ENCODE results near the gene PIGB.

PIGB gene

GRCh38 chr15:55318588-55319494, at the start of gene PIGB, which contains the start of gene PIGBOS1:
PIGB (plus strand) TSS chr15:55319222; CDS start chr15:55319251, 29 bp downstream.
PIGBOS1 (minus strand) TSS chr15:55319123; CDS start chr15:55317792, 1,331 bp downstream.
- peak within 1 kb of the TSS; percentile 99 to 100 (median 100) for H3K4me3 Mint-ChIP-seq
- H3K4me1 Mint-ChIP-seq, result peaks cover 30% of the 10 kb centered on the region
- no peaks in the 10 kb centered on the region for H3K27me3 Mint-ChIP-seq (ENCODE audit: low read depth)
- H3K27ac Mint-ChIP-seq, result peak within 1 kb of the TSS; percentile 96 to 100 (median 99)
- H3K9me3 Mint-ChIP-seq, result no peaks in the 10 kb centered on the region
- peak in 1 of 3 experiments; percentile 0 for TF ChIP-seq CTCF (IDR thresholded peaks at IDR 0.05; ENCODE audit: unreplicated experiment in 3 of 3)
- peaks cover 24% of the 10 kb centered on the region for H3K36me3 Mint-ChIP-seq (ENCODE audit: low read depth)

GRCh38 chr15:55270291-55270690, 48.7 kb upstream of the PIGB start:
- no peak for TF ChIP-seq CTCF (IDR thresholded peaks at IDR 0.05; ENCODE audit: unreplicated experiment in 3 of 3)
- Mint-ChIP-seq H3K9me3 (peaks cover 3% of the 10 kb centered on the region), H3K27me3 (ENCODE audit: low read depth) (no peaks in the 10 kb centered on the region), H3K4me1 (peaks cover 6% of the 10 kb centered on the region), H3K36me3 (ENCODE audit: low read depth) (peaks cover 7% of the 10 kb centered on the region), H3K27ac (peak overlapping the region in 1 of 3 experiments; percentile 41), H3K4me3 (no peak overlapping the region)

GRCh38 chr15:55276324-55276723, 42.7 kb upstream of the PIGB start:
- H3K4me3 Mint-ChIP-seq, result no peak overlapping the region
- H3K36me3 Mint-ChIP-seq (ENCODE audit: low read depth), result peaks cover 7% of the 10 kb centered on the region
- H3K27ac Mint-ChIP-seq, result no peak overlapping the region
- no peak for TF ChIP-seq CTCF (IDR thresholded peaks at IDR 0.05; ENCODE audit: unreplicated experiment in 3 of 3)
- peaks cover 3% of the 10 kb centered on the region for H3K9me3 Mint-ChIP-seq
- no peaks in the 10 kb centered on the region for H3K4me1 Mint-ChIP-seq
- H3K27me3 Mint-ChIP-seq (ENCODE audit: low read depth), result no peaks in the 10 kb centered on the region

- peaks cover 3% of the 10 kb centered on the region for H3K9me3 Mint-ChIP-seq
- H3K4me3 Mint-ChIP-seq, result no peak overlapping the region
- H3K36me3 Mint-ChIP-seq (ENCODE audit: low read depth), result peaks cover 7% of the 10 kb centered on the region
- no peaks in the 10 kb centered on the region for H3K4me1 Mint-ChIP-seq
- H3K27me3 Mint-ChIP-seq (ENCODE audit: low read depth), result no peaks in the 10 kb centered on the region
- no peak for TF ChIP-seq CTCF (IDR thresholded peaks at IDR 0.05; ENCODE audit: unreplicated experiment in 3 of 3)
- H3K27ac Mint-ChIP-seq, result no peak overlapping the region
Observed at GRCh38 chr15:55277116-55277564, 41.9 kb upstream of the PIGB start.

- Mint-ChIP-seq H3K36me3 (ENCODE audit: low read depth) (peaks cover 7% of the 10 kb centered on the region), H3K27me3 (ENCODE audit: low read depth) (no peaks in the 10 kb centered on the region), H3K4me1 (no peaks in the 10 kb centered on the region), H3K27ac (no peak overlapping the region), H3K4me3 (no peak overlapping the region), H3K9me3 (peaks cover 3% of the 10 kb centered on the region)
- no peak for TF ChIP-seq CTCF (IDR thresholded peaks at IDR 0.05; ENCODE audit: unreplicated experiment in 3 of 3)
Observed at GRCh38 chr15:55277715-55278114, 41.3 kb upstream of the PIGB start.
